HG03066 (cell line): ENCODE results near the gene RAB40C.

Experiments used
- ATAC-seq: cut with Tn5 transposase; IDR thresholded peaks from one replicate; pipeline ENCODE4 v1.9.1; 2021; ENCODE audit warnings: low read depth; ENCODE audit not compliant: unreplicated experiment

The RAB40C gene

GRCh38 chr16:610513-611381 lies 20.9 kb downstream of the RAB40C start:
- ATAC-seq: no peak

DNA sequence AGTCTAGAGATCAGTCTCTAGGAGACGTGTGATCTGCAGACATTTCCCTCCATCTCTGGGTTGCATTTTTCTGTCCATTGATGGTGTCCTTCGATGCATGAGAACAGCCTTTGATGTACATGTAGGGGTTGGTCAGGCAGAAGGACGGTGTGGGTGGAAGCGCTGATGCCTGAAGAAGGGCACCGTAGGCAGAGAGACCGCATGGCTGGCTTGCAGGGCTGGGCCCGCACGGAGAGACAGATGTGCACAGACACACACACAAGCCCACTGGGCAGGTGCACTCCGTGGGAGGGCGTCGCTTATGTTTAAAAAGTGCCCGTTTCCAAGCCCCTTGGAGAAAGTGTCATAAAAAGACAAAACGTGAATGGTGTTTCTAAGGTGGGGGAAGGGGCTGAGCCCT lies 25.3 kb downstream of the RAB40C start:
- no peak for ATAC-seq

- ATAC-seq: no peak
Observed at GRCh38 chr16:616733-617586, 27.1 kb downstream of the RAB40C start.

DNA sequence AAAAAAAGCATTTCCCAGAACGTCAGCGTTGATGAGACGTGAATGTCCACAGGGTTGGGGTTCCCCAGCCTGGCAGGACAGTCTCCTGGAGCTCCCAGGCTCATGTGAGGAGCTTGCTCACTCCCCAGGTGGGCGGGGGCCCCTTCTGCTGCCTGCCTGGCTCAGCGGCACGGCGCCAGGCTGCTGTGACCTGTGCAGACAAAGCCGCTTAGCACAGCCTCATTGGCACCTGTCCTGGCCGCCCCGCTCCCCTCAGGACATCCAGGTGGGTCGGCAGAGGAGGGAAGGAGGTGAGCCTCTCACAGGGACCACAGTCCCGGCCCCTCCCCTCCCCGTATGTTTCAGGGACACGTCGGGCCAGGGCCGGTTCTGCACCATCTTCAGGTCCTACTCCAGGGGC lies 28.0 kb downstream of the RAB40C start:
- no peak for ATAC-seq

DNA sequence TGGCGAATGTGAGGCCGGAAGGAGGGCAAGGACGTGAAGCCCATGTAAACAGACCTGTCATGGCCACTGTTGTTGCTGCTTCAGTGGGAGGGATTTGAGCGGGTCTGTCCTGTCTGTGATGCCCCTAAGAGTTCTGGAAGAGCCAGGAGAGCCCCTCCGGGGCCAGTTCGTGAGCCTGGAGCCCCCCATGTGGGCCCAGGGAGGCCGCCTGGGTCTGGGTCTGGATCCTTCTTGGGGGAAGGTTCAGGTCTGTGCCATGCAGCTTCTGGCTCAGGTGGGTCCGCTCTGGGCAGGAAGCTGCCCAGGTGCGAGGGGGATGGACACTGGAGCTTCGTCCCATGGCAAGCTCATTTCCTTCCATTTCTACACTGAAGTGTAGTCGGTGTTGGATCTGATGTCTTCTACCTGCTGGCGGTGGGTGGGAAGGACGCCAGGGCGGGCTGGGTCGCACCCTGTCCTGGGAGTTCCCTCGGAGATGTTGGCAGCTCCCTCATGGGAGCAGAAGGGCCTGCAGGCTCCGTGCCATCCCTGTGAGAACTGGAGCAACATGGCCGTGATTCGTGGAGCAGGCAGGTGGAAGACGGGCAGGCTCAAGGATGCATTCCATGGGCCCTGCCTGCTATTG lies 29.7 kb downstream of the RAB40C start:
- no peak for ATAC-seq

- no peak for ATAC-seq
Observed at GRCh38 chr16:620700-621525, 31.0 kb downstream of the RAB40C start.

GRCh38 chr16:621526-622105 lies 31.8 kb downstream of the RAB40C start:
- no peak for ATAC-seq

GRCh38 chr16:622920-623280 lies 33.0 kb downstream of the RAB40C start:
- no peak for ATAC-seq

- ATAC-seq: no peak
Observed at GRCh38 chr16:624526-625070, 34.7 kb downstream of the RAB40C start.

DNA sequence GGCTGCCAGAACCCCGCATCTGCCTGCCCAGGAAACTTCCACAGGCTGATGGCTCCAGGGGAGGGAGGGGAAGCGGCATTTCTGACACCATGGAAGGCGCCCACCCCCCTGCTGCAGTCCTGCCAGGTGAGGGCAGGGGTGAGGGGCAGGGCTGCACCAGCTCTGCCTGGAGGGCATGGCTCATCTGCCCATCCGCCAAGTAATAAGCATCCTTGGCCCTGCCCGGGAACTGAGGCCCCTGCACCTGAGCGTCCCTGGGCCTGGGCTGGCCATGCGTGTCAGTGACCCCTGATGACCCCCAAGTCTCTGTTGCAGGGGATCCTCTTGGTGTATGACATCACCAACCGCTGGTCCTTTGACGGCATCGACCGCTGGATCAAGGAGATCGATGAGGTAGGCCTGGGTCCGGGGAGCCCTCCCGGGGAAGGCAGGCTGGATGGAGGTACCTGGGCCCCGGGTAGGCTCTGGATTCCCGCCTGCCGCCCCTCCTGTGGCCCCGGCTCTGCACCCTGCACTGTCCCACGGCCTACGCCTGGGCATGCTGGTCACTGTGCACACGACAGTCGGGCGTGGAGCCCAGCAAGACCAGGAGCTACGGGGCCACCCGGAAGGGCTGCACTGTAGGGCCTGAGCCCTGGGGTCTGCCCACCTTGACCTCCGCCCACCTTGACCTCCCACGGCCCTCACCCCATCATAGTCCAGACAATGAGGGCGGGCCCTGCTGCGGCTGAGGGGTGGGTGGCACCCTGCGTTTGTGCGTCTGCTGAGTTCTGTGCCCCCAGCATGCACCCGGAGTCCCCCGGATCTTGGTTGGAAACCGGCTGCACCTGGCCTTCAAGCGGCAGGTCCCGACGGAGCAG lies 35.5 kb downstream of the RAB40C start:
- ATAC-seq: no peak

GRCh38 chr16:625977-626765 lies 36.3 kb downstream of the RAB40C start:
- no peak for ATAC-seq

- no peak for ATAC-seq
Observed at GRCh38 chr16:626787-627453, 37.1 kb downstream of the RAB40C start.

GRCh38 chr16:627454-628239 lies 37.8 kb downstream of the RAB40C start:
- no peak for ATAC-seq

GRCh38 chr16:628321-629061 lies 38.6 kb downstream of the RAB40C start:
- ATAC-seq: no peak

DNA sequence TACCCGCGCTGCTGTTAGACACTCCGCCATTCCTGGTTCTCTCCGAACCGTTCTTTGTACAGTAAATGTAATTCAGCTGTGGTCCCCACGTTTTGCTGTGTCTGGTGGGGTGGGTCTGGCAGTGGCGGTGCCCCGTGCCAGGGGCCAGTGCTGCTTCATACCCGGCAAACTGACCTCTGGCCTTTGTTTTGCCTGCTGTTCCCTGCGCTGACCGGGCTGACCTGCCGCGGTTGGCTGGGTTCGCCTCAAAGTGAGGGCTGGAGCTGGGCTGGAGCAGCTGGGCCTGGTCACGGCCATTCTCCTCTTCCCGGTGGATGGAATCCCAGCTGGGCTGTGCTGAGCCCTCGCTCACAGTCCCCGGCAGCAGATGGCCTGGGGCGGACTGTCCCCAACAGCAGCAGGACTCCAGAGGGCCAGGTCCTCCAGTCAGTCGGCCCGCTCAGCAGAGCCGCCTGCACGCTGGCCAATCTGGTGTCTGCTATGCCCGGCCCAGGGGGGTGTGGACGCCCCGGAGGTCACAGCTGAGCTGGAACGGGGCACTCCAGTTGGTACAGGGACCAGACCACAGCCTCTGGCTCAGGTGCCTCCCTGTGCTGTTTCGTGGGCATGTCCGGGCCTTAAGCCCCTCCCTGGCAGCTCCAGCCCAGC lies 39.4 kb downstream of the RAB40C start:
- ATAC-seq: no peak

GRCh38 chr16:629833-630248 lies 40.0 kb downstream of the RAB40C start:
- ATAC-seq: no peak
